ENCODE data around the gene PDE4A.

Gene PDE4A

GRCh38 chr19:10518444-10519361 lies 98.4 kb downstream of the PDE4A start:
- no peak for DNase-seq (ENCODE audit: low read depth, low spot score)
- no peak for TF ChIP-seq CTCF (IDR thresholded peaks at IDR 0.05; ENCODE audit: low read depth, low read length)
- H3K4me3 ChIP-seq (ENCODE audit: low read depth, low read length): no peak overlapping the region
- in situ Hi-C loops (cut with HindIII; ENCODE audit: low sequenced_read_pairs): no loop called here
